Fibroblast of lung (primary cell): Measurements from ENCODE around the gene RABAC1. TPM values are rescaled to one million over a fixed set of nuclear protein-coding genes. Genes with fewer than 3 reads are reported as not detected.

Experiments used
- DNase-seq, 2 donors: peaks; one replicate each; pipeline versions ENCODE4 v3.0.0 to v3.0.0-alpha.2; 2010; ENCODE audit warnings: low read depth in 2 of 2
- H2AFZ ChIP-seq: 2 replicates; pipeline ENCODE4 v1.5.1; 2012; ENCODE audit warnings: low read length, control low read depth, inconsistent platforms
- H3K27ac ChIP-seq: 2 replicates; pipeline ENCODE4 v1.5.1; 2011; ENCODE audit warnings: low read length, control low read depth; ENCODE audit not compliant: insufficient read depth
- H3K27me3 ChIP-seq: 2 replicates; pipeline ENCODE4 v1.5.1; 2011; ENCODE audit warnings: mild to moderate bottlenecking, low read length; ENCODE audit not compliant: control insufficient read depth, insufficient read depth
- H3K36me3 ChIP-seq: 2 replicates; pipeline ENCODE4 v1.5.1; 2011; ENCODE audit warnings: low read length; ENCODE audit not compliant: control insufficient read depth, insufficient read depth
- H3K4me1 ChIP-seq: 2 replicates; pipeline ENCODE4 v1.5.1; 2011; ENCODE audit warnings: low read length; ENCODE audit not compliant: control insufficient read depth, insufficient read depth; ENCODE audit errors: extremely low read depth
- H3K4me2 ChIP-seq: 2 replicates; pipeline ENCODE4 v1.5.1; 2011; ENCODE audit warnings: low read length, control low read depth; ENCODE audit not compliant: insufficient read depth; ENCODE audit errors: extremely low read depth
- H3K4me3 ChIP-seq, 4 experiments: fragments of 200-600 bp in 1 of 4; sonication (generic) in 1 of 4; replicated peaks in 1 of 4; 2 replicates each; pipeline ENCODE4 v1.5.1; 2011 to 2016; ENCODE audit warnings: low read length in 4 of 4, low read depth in 3 of 4, mild to moderate bottlenecking in 3 of 4, control low read depth in 2 of 4, inconsistent platforms in 1 of 4, mixed read lengths in 1 of 4; ENCODE audit not compliant: insufficient read depth in 1 of 4; ENCODE audit errors: control extremely low read depth in 1 of 4
- H3K79me2 ChIP-seq: 2 replicates; pipeline ENCODE4 v1.5.1; 2012; ENCODE audit warnings: mild to moderate bottlenecking, low read length, inconsistent platforms; ENCODE audit not compliant: control insufficient read depth, insufficient read depth
- H3K9ac ChIP-seq: 2 replicates; pipeline ENCODE4 v1.5.1; 2011; ENCODE audit warnings: mild to moderate bottlenecking, low read length, control low read depth; ENCODE audit not compliant: insufficient read depth
- H3K9me3 ChIP-seq: 2 replicates; pipeline ENCODE4 v1.5.1; 2012; ENCODE audit warnings: low read depth, low read length; ENCODE audit not compliant: control insufficient read depth, insufficient read depth
- H4K20me1 ChIP-seq: 2 replicates; pipeline ENCODE4 v1.5.1; 2011; ENCODE audit warnings: low read length; ENCODE audit not compliant: control insufficient read depth, insufficient read depth; ENCODE audit errors: extremely low read depth
- EZH2 ChIP-seq: IDR thresholded peaks from 2 replicates; pipeline ENCODE4 v1.5.1; 2012; ENCODE audit warnings: low read length, control low read depth, mild to moderate bottlenecking; ENCODE audit errors: missing control alignments
- polyA plus RNA-seq, 2 donors: library from polyadenylated mRNA; depleted of rRNA in 1 of 2; stranded (reverse) in 1 of 2; unstranded in 1 of 2; fragments of >200 nt; gene quantifications; 2 replicates each; pipeline ENCODE4 v1.2.1, GENCODE V29; 2011 to 2012; ENCODE audit warnings: missing spikeins in 1 of 2
- total RNA-seq: library from RNA; depleted of rRNA; stranded (reverse); fragments of >200 nt; gene quantifications from 2 replicates; pipeline ENCODE4 v1.2.1, GENCODE V29; 2014
- TF ChIP-seq, protein P1 (sequence below), 2 donors: IDR thresholded peaks in 1 of 2; conservative IDR thresholded peaks in 1 of 2; 1 replicate in 1 of 2; 2 replicates in 1 of 2; pipeline ENCODE4 v1.5.1; 2011 to 2012; ENCODE audit warnings: low read length in 2 of 2, control low read depth in 1 of 2, inconsistent platforms in 1 of 2, low read depth in 1 of 2, mild to moderate bottlenecking in 1 of 2

RABAC1 gene
- total and polyA plus RNA-seq, 2 donors (not counting 1 experiment from before 2014, with no cell fraction given), result 163 to 193 TPM

DNA sequence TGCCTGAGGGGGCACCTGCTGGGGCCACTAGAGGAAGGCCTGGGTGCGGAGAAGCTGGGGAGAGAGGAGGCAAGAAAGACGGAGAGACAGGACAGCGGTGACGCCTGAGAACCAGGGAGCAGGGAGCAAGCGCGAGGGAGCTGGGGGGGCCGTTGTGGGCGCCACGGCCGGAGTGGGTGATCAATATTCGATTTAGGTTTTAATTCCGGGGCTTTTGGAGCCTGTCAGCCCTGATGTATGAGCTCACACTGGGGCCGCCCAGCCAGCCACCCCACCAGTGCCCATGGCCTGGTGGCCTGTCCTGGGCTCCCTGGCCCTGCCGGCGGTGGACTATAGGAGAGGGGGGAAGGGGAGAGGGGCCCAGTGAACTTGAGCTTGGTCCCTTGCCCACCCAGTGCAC lies 22.2 kb downstream of the RABAC1 start:
- no peaks in the 10 kb centered on the region for H4K20me1 ChIP-seq
- no peak for TF ChIP-seq EZH2
- TF ChIP-seq, protein P1, sequence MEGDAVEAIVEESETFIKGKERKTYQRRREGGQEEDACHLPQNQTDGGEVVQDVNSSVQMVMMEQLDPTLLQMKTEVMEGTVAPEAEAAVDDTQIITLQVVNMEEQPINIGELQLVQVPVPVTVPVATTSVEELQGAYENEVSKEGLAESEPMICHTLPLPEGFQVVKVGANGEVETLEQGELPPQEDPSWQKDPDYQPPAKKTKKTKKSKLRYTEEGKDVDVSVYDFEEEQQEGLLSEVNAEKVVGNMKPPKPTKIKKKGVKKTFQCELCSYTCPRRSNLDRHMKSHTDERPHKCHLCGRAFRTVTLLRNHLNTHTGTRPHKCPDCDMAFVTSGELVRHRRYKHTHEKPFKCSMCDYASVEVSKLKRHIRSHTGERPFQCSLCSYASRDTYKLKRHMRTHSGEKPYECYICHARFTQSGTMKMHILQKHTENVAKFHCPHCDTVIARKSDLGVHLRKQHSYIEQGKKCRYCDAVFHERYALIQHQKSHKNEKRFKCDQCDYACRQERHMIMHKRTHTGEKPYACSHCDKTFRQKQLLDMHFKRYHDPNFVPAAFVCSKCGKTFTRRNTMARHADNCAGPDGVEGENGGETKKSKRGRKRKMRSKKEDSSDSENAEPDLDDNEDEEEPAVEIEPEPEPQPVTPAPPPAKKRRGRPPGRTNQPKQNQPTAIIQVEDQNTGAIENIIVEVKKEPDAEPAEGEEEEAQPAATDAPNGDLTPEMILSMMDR (conservative IDR thresholded peaks at IDR 0.05 in 1 of 2, IDR thresholded peaks at IDR 0.05 in 1 of 2; ENCODE audit: low read depth in 1 of 2, low read length in 2 of 2), result no peak
- no peaks in the 10 kb centered on the region for H3K36me3 ChIP-seq
- peaks cover 34% of the 10 kb centered on the region for H3K27me3 ChIP-seq
- H3K79me2 ChIP-seq, result no peaks in the 10 kb centered on the region
- no peak overlapping the region for H2AFZ ChIP-seq
- H3K4me2 ChIP-seq, result no peak overlapping the region
- no peak overlapping the region for H3K9ac ChIP-seq
- peaks cover 12% of the 10 kb centered on the region for H3K4me1 ChIP-seq
- H3K4me3 ChIP-seq, result no peak overlapping the region
- no peaks in the 10 kb centered on the region for H3K9me3 ChIP-seq
- H3K27ac ChIP-seq, result no peak overlapping the region
- no peak for DNase-seq

DNA sequence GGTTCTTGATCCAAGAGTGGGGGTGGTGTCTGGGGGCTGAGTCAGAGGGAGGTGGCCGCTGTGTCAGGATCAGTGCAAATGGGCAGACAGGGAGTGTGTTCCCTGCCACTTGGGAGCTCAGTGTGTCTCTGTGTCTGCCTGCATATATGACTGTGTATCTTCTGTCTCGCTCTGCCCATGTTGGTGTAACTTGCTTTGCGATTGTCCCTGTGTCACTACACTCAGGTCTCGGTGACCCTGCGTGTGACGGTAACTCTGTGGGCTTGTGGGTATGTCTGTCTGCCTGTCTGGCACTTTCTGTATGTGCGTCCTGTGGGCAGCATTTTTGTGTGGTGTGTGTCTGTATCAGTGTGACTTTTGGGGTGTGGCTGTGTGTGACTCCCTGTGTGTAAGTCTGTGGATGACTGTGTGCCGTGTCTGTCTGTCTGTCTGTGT lies 22.7 kb downstream of the RABAC1 start:
- peak; percentile 43 for TF ChIP-seq EZH2
- TF ChIP-seq, protein P1 (conservative IDR thresholded peaks at IDR 0.05 in 1 of 2, IDR thresholded peaks at IDR 0.05 in 1 of 2; ENCODE audit: low read depth in 1 of 2, low read length in 2 of 2), result no peak
- H3K27me3 ChIP-seq, result peaks cover 39% of the 10 kb centered on the region
- no peak overlapping the region for H3K27ac ChIP-seq
- no peaks in the 10 kb centered on the region for H3K79me2 ChIP-seq
- no peak overlapping the region for H3K4me3 ChIP-seq
- no peaks in the 10 kb centered on the region for H4K20me1 ChIP-seq
- H3K9me3 ChIP-seq, result no peaks in the 10 kb centered on the region
- H3K9ac ChIP-seq, result no peak overlapping the region
- H2AFZ ChIP-seq, result no peak overlapping the region
- no peak for DNase-seq
- H3K4me2 ChIP-seq, result peak overlapping the region; percentile 35
- no peaks in the 10 kb centered on the region for H3K36me3 ChIP-seq
- H3K4me1 ChIP-seq, result peaks cover 12% of the 10 kb centered on the region

DNA sequence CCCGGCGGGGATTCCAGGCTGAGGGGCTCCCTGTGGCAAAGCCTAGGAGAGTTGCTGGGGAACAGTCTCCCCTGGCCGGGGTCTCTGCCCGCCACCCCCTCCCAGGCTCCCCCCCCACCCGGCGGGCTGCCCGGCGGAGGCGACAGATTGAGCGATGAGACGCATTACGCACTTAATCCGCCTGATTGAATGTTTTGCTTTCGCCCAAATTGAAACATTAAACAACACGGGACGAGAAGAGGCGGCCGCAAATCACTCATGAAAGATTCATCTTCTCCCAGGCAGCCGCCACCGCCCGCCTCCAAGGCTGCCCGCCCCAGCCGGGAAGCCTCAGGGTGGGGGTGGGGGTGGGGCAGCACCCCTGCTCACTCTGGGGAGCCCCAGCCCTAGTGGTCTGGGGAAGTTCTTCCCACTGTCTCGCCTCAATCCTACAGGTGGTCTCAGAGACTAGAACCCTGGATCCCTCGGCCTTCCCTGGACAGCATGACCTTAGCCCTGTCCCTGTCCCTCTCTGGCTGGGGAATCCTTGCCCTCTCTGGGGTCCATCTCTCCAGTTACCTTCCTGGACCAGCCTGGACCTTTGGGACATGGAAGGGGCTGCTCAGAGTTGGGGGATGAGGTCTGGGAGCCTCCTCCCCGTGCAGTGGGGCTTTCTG lies 23.2 kb downstream of the RABAC1 start:
- Histone ChIP-seq H2AFZ (no peak overlapping the region), H3K9ac (no peak overlapping the region), H3K36me3 (no peaks in the 10 kb centered on the region), H3K4me2 (peak overlapping the region; percentile 35), H3K4me3 (no peak overlapping the region), H3K4me1 (peaks cover 12% of the 10 kb centered on the region), H3K79me2 (no peaks in the 10 kb centered on the region), H3K9me3 (no peaks in the 10 kb centered on the region), H3K27ac (no peak overlapping the region), H4K20me1 (no peaks in the 10 kb centered on the region), H3K27me3 (peaks cover 44% of the 10 kb centered on the region)
- no peak for TF ChIP-seq EZH2
- TF ChIP-seq, protein P1 (conservative IDR thresholded peaks at IDR 0.05 in 1 of 2, IDR thresholded peaks at IDR 0.05 in 1 of 2; ENCODE audit: low read depth in 1 of 2, low read length in 2 of 2), result no peak
- DNase-seq, result no peak
